WTC11 (cell line): ENCODE measurements around the gene HP1BP3. TPM values are rescaled to one million over a fixed set of nuclear protein-coding genes. Genes with fewer than 3 reads are reported as not detected.

Experiments
- ATAC-seq: fragments of 200-7000 bp; cut with Tn5 transposase; 2 replicates; pipeline ENCODE4 v1.10.0; 2021; ENCODE audit warnings: mild to moderate bottlenecking, moderate library complexity
- CTCF ChIA-PET: fragments of 300-600 bp; sonication (Branson Sonifier 250); formaldehyde crosslinking; loops from one replicate; lab custom pipeline; 2021; ENCODE audit warnings: antibody characterized with exemption; lab: Charles Lee
- POLR2A ChIA-PET: fragments of 350-600 bp; sonication (Branson Sonifier 250); formaldehyde crosslinking; loops from one replicate; lab custom pipeline; 2021; ENCODE audit warnings: antibody characterized with exemption; lab: Charles Lee
- DNase-seq: peaks from one replicate; pipeline ENCODE4 v3.0.0; 2021; ENCODE audit warnings: low spot score
- H3K27ac Mint-ChIP-seq: 2 replicates; pipeline ENCODE4 v1.8.0; 2021; ENCODE audit warnings: mixed read lengths
- H3K27me3 Mint-ChIP-seq: 2 replicates; pipeline ENCODE4 v1.8.0; 2021; ENCODE audit warnings: low read depth, mild to moderate bottlenecking, moderate library complexity, mixed read lengths
- H3K36me3 Mint-ChIP-seq: 2 replicates; pipeline ENCODE4 v1.8.0; 2021; ENCODE audit warnings: mixed read lengths
- H3K4me1 Mint-ChIP-seq: 2 replicates; pipeline ENCODE4 v1.8.0; 2022; ENCODE audit warnings: mixed read lengths
- H3K4me3 Mint-ChIP-seq: 2 replicates; pipeline ENCODE4 v1.8.0; 2021; ENCODE audit warnings: mild to moderate bottlenecking, moderate library complexity, mixed read lengths
- H3K9me3 Mint-ChIP-seq: 2 replicates; pipeline ENCODE4 v1.8.0; 2021; ENCODE audit warnings: mixed read lengths
- ARID4B ChIP-seq: sonication (generic); formaldehyde crosslinking; IDR thresholded peaks from 2 replicates; pipeline ENCODE4 v1.8.0; 2023; ENCODE audit warnings: missing genetic modification reagents, mild to moderate bottlenecking, borderline replicate concordance
- EMX1 ChIP-seq: fragments of 250-450 bp; sonication (Bioruptor Pico); IDR thresholded peaks from 2 replicates; pipeline ENCODE4 v1.8.0; 2021; ENCODE audit warnings: mild to moderate bottlenecking
- ERG ChIP-seq: fragments of 250-450 bp; sonication (Bioruptor Pico); IDR thresholded peaks from 2 replicates; pipeline ENCODE4 v1.8.0; 2021; ENCODE audit warnings: mild to moderate bottlenecking
- GRHL2 ChIP-seq: fragments of 250-450 bp; sonication (Bioruptor Pico); IDR thresholded peaks from 2 replicates; pipeline ENCODE4 v1.8.0; 2022; ENCODE audit warnings: mild to moderate bottlenecking, moderate library complexity; ENCODE audit not compliant: insufficient replicate concordance, severe bottlenecking
- GTF2I ChIP-seq: fragments of 250-450 bp; sonication (Bioruptor Pico); conservative IDR thresholded peaks from 2 replicates; pipeline ENCODE4 v1.4.0; 2021; ENCODE audit warnings: mild to moderate bottlenecking
- NR1H2 ChIP-seq: sonication (generic); formaldehyde crosslinking; IDR thresholded peaks from 2 replicates; pipeline ENCODE4 v1.9.0; 2021; ENCODE audit warnings: mild to moderate bottlenecking, moderate library complexity, missing genetic modification reagents
- NR3C1 ChIP-seq: sonication (generic); formaldehyde crosslinking; conservative IDR thresholded peaks from 2 replicates; pipeline ENCODE4 v1.8.1; 2023; ENCODE audit warnings: low read depth, mild to moderate bottlenecking, missing genetic modification reagents
- SMAD4 ChIP-seq: sonication (generic); formaldehyde crosslinking; IDR thresholded peaks from 2 replicates; pipeline ENCODE4 v1.8.0; 2022; ENCODE audit warnings: mild to moderate bottlenecking, missing genetic modification reagents
- ZNF138 ChIP-seq: sonication (generic); formaldehyde crosslinking; conservative IDR thresholded peaks from 2 replicates; pipeline ENCODE4 v1.8.1; 2022; ENCODE audit warnings: mild to moderate bottlenecking, moderate library complexity, missing genetic modification reagents
- ZNF396 ChIP-seq: fragments of 250-450 bp; sonication (Bioruptor Pico); IDR thresholded peaks from 2 replicates; pipeline ENCODE4 v1.8.0; 2021; ENCODE audit warnings: mild to moderate bottlenecking, moderate library complexity, borderline replicate concordance
- total RNA-seq: library from RNA; stranded (reverse); gene quantifications from 3 replicates; pipeline ENCODE4 v1.2.3, GENCODE V29; 2021
- TF ChIP-seq, protein P1 (sequence below): sonication (generic); formaldehyde crosslinking; IDR thresholded peaks from 2 replicates; pipeline ENCODE4 v1.8.1; 2023; ENCODE audit warnings: mild to moderate bottlenecking, missing genetic modification reagents
- TF ChIP-seq, protein P2 (sequence below): sonication (generic); formaldehyde crosslinking; IDR thresholded peaks from 2 replicates; pipeline ENCODE4 v1.8.1; 2023; ENCODE audit warnings: mild to moderate bottlenecking, moderate library complexity, missing genetic modification reagents
- TF ChIP-seq, protein P3 (sequence below): sonication (generic); formaldehyde crosslinking; IDR thresholded peaks from 2 replicates; pipeline ENCODE4 v1.8.1; 2022; ENCODE audit warnings: mild to moderate bottlenecking, moderate library complexity, missing genetic modification reagents

Gene HP1BP3
- total RNA-seq, 1 experiment from 2014 or later, result 121 TPM

- POLR2A ChIA-PET, result no interaction called here
- Mint-ChIP-seq H3K36me3 (no peaks in the 10 kb centered on the region), H3K4me1 (peaks cover 11% of the 10 kb centered on the region), H3K4me3 (no peak overlapping the region; the same call in 1 of the 2 replicates), H3K9me3 (no peaks in the 10 kb centered on the region), H3K27me3 (peaks cover 2% of the 10 kb centered on the region), H3K27ac (no peak overlapping the region)
- DNase-seq (no peak), ATAC-seq (no peak)
- CTCF ChIA-PET, result interaction anchor here (0.7 to 2.9 kb wide), 4 partner anchors 22 to 500 kb away, joined by 3 to 124 read pairs (median 20); partner anchors contain the start of genes HP1BP3, KIF17 and SH2D5
- TF ChIP-seq, protein P1, sequence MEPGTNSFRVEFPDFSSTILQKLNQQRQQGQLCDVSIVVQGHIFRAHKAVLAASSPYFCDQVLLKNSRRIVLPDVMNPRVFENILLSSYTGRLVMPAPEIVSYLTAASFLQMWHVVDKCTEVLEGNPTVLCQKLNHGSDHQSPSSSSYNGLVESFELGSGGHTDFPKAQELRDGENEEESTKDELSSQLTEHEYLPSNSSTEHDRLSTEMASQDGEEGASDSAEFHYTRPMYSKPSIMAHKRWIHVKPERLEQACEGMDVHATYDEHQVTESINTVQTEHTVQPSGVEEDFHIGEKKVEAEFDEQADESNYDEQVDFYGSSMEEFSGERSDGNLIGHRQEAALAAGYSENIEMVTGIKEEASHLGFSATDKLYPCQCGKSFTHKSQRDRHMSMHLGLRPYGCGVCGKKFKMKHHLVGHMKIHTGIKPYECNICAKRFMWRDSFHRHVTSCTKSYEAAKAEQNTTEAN (CRISPR knock-in tag), result no peak
- no peak for TF ChIP-seq ERG
- no peak for TF ChIP-seq GRHL2 (CRISPR knock-in tag)
- TF ChIP-seq EMX1 (CRISPR knock-in tag), result no peak
- TF ChIP-seq NR3C1, result no peak
- TF ChIP-seq, protein P2, sequence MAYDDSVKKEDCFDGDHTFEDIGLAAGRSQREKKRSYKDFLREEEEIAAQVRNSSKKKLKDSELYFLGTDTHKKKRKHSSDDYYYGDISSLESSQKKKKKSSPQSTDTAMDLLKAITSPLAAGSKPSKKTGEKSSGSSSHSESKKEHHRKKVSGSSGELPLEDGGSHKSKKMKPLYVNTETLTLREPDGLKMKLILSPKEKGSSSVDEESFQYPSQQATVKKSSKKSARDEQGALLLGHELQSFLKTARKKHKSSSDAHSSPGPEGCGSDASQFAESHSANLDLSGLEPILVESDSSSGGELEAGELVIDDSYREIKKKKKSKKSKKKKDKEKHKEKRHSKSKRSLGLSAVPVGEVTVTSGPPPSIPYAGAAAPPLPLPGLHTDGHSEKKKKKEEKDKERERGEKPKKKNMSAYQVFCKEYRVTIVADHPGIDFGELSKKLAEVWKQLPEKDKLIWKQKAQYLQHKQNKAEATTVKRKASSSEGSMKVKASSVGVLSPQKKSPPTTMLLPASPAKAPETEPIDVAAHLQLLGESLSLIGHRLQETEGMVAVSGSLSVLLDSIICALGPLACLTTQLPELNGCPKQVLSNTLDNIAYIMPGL (CRISPR knock-in tag), result no peak
- TF ChIP-seq, protein P3, sequence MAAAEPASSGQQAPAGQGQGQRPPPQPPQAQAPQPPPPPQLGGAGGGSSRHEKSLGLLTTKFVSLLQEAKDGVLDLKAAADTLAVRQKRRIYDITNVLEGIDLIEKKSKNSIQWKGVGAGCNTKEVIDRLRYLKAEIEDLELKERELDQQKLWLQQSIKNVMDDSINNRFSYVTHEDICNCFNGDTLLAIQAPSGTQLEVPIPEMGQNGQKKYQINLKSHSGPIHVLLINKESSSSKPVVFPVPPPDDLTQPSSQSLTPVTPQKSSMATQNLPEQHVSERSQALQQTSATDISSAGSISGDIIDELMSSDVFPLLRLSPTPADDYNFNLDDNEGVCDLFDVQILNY (CRISPR knock-in tag), result no peak
- no peak for TF ChIP-seq SMAD4
- no peak for TF ChIP-seq GTF2I (CRISPR knock-in tag)
- TF ChIP-seq ARID4B (CRISPR knock-in tag), result no peak
- TF ChIP-seq ZNF138 (CRISPR knock-in tag), result no peak
Observed at GRCh38 chr1:20695515-20695914, 91.6 kb downstream of the HP1BP3 start.

GRCh38 chr1:20693623-20694022 lies 93.5 kb downstream of the HP1BP3 start:
- H3K36me3 Mint-ChIP-seq, result no peaks in the 10 kb centered on the region
- CTCF ChIA-PET, result interaction anchor here (0.6 to 1.8 kb wide), 4 partner anchors 9 to 118 kb away, joined by 3 to 5 read pairs (median 4); no protein-coding TSS in a partner anchor
- H3K27ac Mint-ChIP-seq, result no peak overlapping the region
- ATAC-seq (no peak), DNase-seq (no peak)
- no peak overlapping the region for H3K4me3 Mint-ChIP-seq
- TF ChIP-seq NR1H2 (CRISPR knock-in tag) (no peak), ARID4B (CRISPR knock-in tag) (no peak), ZNF396 (CRISPR knock-in tag) (no peak)
- no peaks in the 10 kb centered on the region for H3K9me3 Mint-ChIP-seq
- H3K4me1 Mint-ChIP-seq, result peaks cover 11% of the 10 kb centered on the region
- POLR2A ChIA-PET, result interaction anchor here (0.6 kb wide), 1 partner anchor 486 kb away, joined by 3 read pairs; no protein-coding TSS in a partner anchor
- peaks cover 2% of the 10 kb centered on the region for H3K27me3 Mint-ChIP-seq
